Neuronal stem cell (in vitro differentiated cells): Measurements from ENCODE around the gene NCL.

Source experiments
- DNase-seq: peaks from one replicate; pipeline ENCODE4 v3.0.0-alpha.2; 2013; ENCODE audit warnings: low spot score
- H2AFZ ChIP-seq: one replicate; pipeline ENCODE4 v1.6.1; 2013; ENCODE audit warnings: mild to moderate bottlenecking, low read length, inconsistent platforms
- H2AK5ac ChIP-seq: 2 replicates; pipeline ENCODE4 v1.6.1; 2013; ENCODE audit warnings: low read depth, mild to moderate bottlenecking, inconsistent platforms, low read length, moderate library complexity, mixed read lengths
- H2BK120ac ChIP-seq: 2 replicates; pipeline ENCODE4 v1.6.1; 2013; ENCODE audit warnings: low read depth, mild to moderate bottlenecking, inconsistent platforms, low read length, moderate library complexity, mixed read lengths
- H2BK12ac ChIP-seq: one replicate; pipeline ENCODE4 v1.6.1; 2013; ENCODE audit warnings: low read length, inconsistent platforms
- H2BK15ac ChIP-seq: 2 replicates; pipeline ENCODE4 v1.6.1; 2013; ENCODE audit warnings: mild to moderate bottlenecking, low read length, inconsistent platforms, mixed read lengths
- H2BK5ac ChIP-seq: one replicate; pipeline ENCODE4 v1.6.1; 2013; ENCODE audit warnings: inconsistent platforms, mild to moderate bottlenecking, low read length, moderate library complexity
- H3K14ac ChIP-seq: one replicate; pipeline ENCODE4 v1.6.1; 2013; ENCODE audit warnings: low read length, inconsistent platforms
- H3K18ac ChIP-seq: 2 replicates; pipeline ENCODE4 v1.6.1; 2013; ENCODE audit warnings: low read length, inconsistent platforms
- H3K23ac ChIP-seq: 2 replicates; pipeline ENCODE4 v1.6.1; 2013; ENCODE audit warnings: low read depth, mild to moderate bottlenecking, mixed read lengths, low read length, inconsistent platforms; ENCODE audit not compliant: poor library complexity
- H3K27ac ChIP-seq: replicated peaks from 3 replicates; pipeline ENCODE4 v1.5.1; 2013; ENCODE audit warnings: low read length, inconsistent platforms
- H3K27me3 ChIP-seq, 3 experiments: 2 replicates each; pipeline ENCODE4 v1.6.1; 2013; ENCODE audit warnings: low read length in 3 of 3, mild to moderate bottlenecking in 2 of 3, inconsistent platforms in 1 of 3, low read depth in 1 of 3, mixed read lengths in 1 of 3, moderate library complexity in 1 of 3; ENCODE audit not compliant: control insufficient read depth in 3 of 3, insufficient read depth in 3 of 3
- H3K36me3 ChIP-seq, 2 donors: replicated peaks in 1 of 2; 2 replicates each; pipeline ENCODE4 v1.6.1; 2013; ENCODE audit warnings: low read length in 2 of 2; ENCODE audit not compliant: control insufficient read depth in 2 of 2, insufficient read depth in 2 of 2
- H3K4ac ChIP-seq: 2 replicates; pipeline ENCODE4 v1.6.1; 2013; ENCODE audit warnings: inconsistent platforms, mild to moderate bottlenecking, low read length, moderate library complexity
- H3K4me1 ChIP-seq, 2 donors: 1 replicate in 1 of 2; 2 replicates in 1 of 2; pipeline ENCODE4 v1.6.1; 2013; ENCODE audit warnings: low read length in 2 of 2, low read depth in 1 of 2; ENCODE audit not compliant: control insufficient read depth in 2 of 2, insufficient read depth in 1 of 2
- H3K4me2 ChIP-seq: one replicate; pipeline ENCODE4 v1.6.1; 2013; ENCODE audit warnings: mild to moderate bottlenecking, low read length, inconsistent platforms; ENCODE audit not compliant: insufficient read depth, poor library complexity, severe bottlenecking
- H3K4me3 ChIP-seq, 2 donors: 2 replicates each; pipeline ENCODE4 v1.5.1; 2013; ENCODE audit warnings: low read length in 2 of 2, mild to moderate bottlenecking in 2 of 2, inconsistent platforms in 1 of 2, moderate library complexity in 1 of 2
- H3K79me1 ChIP-seq: one replicate; pipeline ENCODE4 v1.6.1; 2013; ENCODE audit warnings: low read depth, mild to moderate bottlenecking, inconsistent platforms, low read length, moderate library complexity
- H3K9ac ChIP-seq: one replicate; pipeline ENCODE4 v1.6.1; 2013; ENCODE audit warnings: mild to moderate bottlenecking, low read depth, low read length, inconsistent platforms; ENCODE audit not compliant: poor library complexity
- H3K9me3 ChIP-seq, 2 donors: replicated peaks in 1 of 2; 2 replicates each; pipeline versions ENCODE3 to v1.6.1; 2013; ENCODE audit warnings: low read length in 2 of 2, mild to moderate bottlenecking in 2 of 2, inconsistent platforms in 1 of 2, low read depth in 1 of 2, mixed read lengths in 1 of 2, moderate library complexity in 1 of 2; ENCODE audit not compliant: control insufficient read depth in 2 of 2, insufficient read depth in 1 of 2
- H4K8ac ChIP-seq: one replicate; pipeline ENCODE4 v1.6.1; 2013; ENCODE audit warnings: low read depth, mild to moderate bottlenecking, inconsistent platforms, low read length, moderate library complexity
- H4K91ac ChIP-seq: one replicate; pipeline ENCODE4 v1.6.1; 2013; ENCODE audit warnings: low read length, low read depth, mild to moderate bottlenecking, inconsistent platforms; ENCODE audit not compliant: poor library complexity
- WGBS, 2 donors: extraction: QIAGEN DNeasy Blood & Tissue Kit; methylation state at CpG; one replicate each; pipeline ENCODE4 v1.1.7; 2013; ENCODE audit warnings: missing lambda C conversion rate in 2 of 2, mixed read lengths in 1 of 2; ENCODE audit not compliant: insufficient read length in 2 of 2, insufficient replicate concordance in 1 of 2; ENCODE audit errors: extremely low coverage in 2 of 2; 5-methylcytosine and 5-hydroxymethylcytosine counted together

The NCL gene

DNA sequence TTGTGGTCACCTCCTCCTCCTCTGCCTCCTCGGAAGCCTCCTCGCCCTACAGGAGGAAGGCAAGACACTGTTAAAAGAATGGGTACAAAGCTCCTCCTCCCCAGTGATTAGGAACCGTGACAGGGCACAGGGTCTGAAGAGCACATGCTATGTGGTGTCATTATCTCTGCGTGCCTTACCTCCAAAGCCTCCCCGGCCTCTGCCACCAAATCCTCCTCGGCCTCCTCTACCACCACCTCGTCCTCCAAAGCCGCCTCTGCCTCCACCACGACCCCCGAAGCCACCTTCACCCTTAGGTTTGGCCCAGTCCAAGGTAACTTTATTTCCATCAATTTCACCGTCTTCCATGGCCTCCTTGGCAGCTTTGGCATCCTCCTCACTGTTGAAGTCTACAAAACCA lies 9.1 kb downstream of the NCL start:
- peaks cover 0 to 10% of the 10 kb centered on the region in 2 donors for H3K4me1 ChIP-seq
- no CpG with 5 or more reads among the region's 11 CpGs for WGBS, 2 donors
- H4K8ac ChIP-seq, result no peak overlapping the region
- H3K4ac ChIP-seq, result no peak overlapping the region
- H3K27ac ChIP-seq, result no peak overlapping the region
- H3K4me3 ChIP-seq, result no peak overlapping the region
- no peak overlapping the region for H4K91ac ChIP-seq
- H2AK5ac ChIP-seq, result no peak overlapping the region
- no peak overlapping the region for H3K14ac ChIP-seq
- H2BK15ac ChIP-seq, result no peak overlapping the region
- no peak for DNase-seq
- H3K23ac ChIP-seq, result no peak overlapping the region
- H3K4me2 ChIP-seq, result no peak overlapping the region
- no peak overlapping the region for H3K9ac ChIP-seq
- no peak overlapping the region for H3K18ac ChIP-seq
- H3K9me3 ChIP-seq, result no peaks in the 10 kb centered on the region
- no peaks in the 10 kb centered on the region for H3K27me3 ChIP-seq
- H2BK12ac ChIP-seq, result no peak overlapping the region
- no peaks in the 10 kb centered on the region for H3K79me1 ChIP-seq
- no peak overlapping the region for H2BK5ac ChIP-seq
- no peak overlapping the region for H2AFZ ChIP-seq
- no peak overlapping the region for H2BK120ac ChIP-seq
- peaks cover 52 to 79% of the 10 kb centered on the region in 2 donors for H3K36me3 ChIP-seq

DNA sequence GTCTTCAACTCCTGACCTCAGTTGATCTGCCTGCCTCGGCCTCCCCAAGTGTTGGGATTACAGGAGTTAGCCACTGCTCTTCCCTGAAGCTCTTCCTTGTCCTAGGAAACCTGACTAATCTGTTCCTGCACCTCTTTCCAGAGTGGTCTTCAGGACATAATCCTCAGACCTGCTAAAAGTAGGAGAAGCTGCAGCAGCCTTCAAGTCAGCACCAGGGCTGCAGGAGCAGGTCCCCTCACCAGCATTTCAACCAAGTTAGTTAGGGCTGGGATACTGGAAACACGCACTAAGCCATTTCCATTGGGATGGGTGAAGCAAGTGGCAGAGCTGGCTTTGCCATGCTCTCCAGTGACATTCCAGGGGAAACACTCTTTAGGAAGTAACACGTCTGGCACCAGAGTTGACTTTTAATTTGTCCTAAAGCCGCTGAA lies 9.9 kb downstream of the NCL start:
- Histone ChIP-seq H4K91ac (no peak overlapping the region), H2BK15ac (no peak overlapping the region), H2BK120ac (no peak overlapping the region), H3K23ac (no peak overlapping the region), H3K27ac (no peak overlapping the region), H3K9ac (no peak overlapping the region), H2AK5ac (no peak overlapping the region), H3K4ac (no peak overlapping the region), H3K18ac (no peak overlapping the region), H3K36me3 (peaks cover 46 to 71% of the 10 kb centered on the region in 2 donors), H2BK12ac (no peak overlapping the region), H2BK5ac (no peak overlapping the region), H3K4me3 (no peak overlapping the region), H3K79me1 (no peaks in the 10 kb centered on the region), H3K14ac (no peak overlapping the region), H3K9me3 (no peaks in the 10 kb centered on the region), H3K4me1 (peaks cover 0 to 10% of the 10 kb centered on the region in 2 donors), H3K4me2 (no peak overlapping the region), H2AFZ (no peak overlapping the region), H4K8ac (no peak overlapping the region), H3K27me3 (no peaks in the 10 kb centered on the region)
- DNase-seq, result no peak
- no CpG with 5 or more reads among the region's 4 CpGs for WGBS, 2 donors

DNA sequence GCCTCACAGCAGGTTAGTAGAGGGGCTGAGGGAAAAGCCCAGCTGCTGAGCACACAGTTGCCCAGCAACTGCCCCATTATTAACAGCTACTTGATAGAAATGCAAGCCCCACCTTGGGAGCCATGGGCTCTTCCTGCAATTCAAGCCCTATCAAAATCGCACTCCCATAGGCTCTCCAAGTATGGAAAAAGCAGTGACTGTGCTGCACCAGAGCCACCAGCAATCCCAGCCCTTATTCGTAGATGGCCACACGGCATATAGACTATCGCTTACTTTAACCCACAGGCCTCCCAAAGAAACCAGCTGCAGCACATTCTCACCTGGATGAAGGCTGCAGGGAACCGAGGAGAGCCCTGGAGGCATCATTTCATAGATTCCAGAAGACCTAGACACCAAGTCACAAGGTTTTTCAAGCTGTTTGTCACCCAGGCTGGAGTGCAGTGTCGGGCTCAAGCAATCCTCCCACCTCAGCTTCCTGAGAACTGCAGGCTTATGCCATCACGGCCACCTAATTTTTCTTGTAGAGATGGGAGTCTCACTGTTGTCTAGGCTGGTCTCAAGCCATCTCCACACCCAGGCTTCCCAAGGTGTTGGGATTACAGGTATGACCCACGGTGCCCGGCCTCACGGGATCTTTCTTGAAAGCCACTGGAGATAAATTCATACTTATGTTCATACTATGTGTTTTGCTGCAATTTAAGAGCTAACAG lies 11.3 kb downstream of the NCL start:
- H2BK120ac ChIP-seq, result no peak overlapping the region
- H3K4me1 ChIP-seq, result peaks cover 0 to 10% of the 10 kb centered on the region in 2 donors
- no peak overlapping the region for H3K18ac ChIP-seq
- H2AFZ ChIP-seq, result no peak overlapping the region
- no peak overlapping the region for H3K14ac ChIP-seq
- H2BK15ac ChIP-seq, result no peak overlapping the region
- H3K79me1 ChIP-seq, result no peaks in the 10 kb centered on the region
- H3K27ac ChIP-seq, result peak overlapping the region; percentile 36
- DNase-seq, result no peak
- H4K91ac ChIP-seq, result no peak overlapping the region
- no peaks in the 10 kb centered on the region for H3K27me3 ChIP-seq
- H4K8ac ChIP-seq, result peak overlapping the region; percentile 33
- no peak overlapping the region for H2AK5ac ChIP-seq
- H2BK12ac ChIP-seq, result no peak overlapping the region
- H2BK5ac ChIP-seq, result no peak overlapping the region
- H3K36me3 ChIP-seq, result peaks cover 37 to 57% of the 10 kb centered on the region in 2 donors
- no peak overlapping the region for H3K9ac ChIP-seq
- no peak overlapping the region for H3K4me2 ChIP-seq
- H3K4ac ChIP-seq, result no peak overlapping the region
- no peak overlapping the region for H3K23ac ChIP-seq
- H3K4me3 ChIP-seq, result no peak overlapping the region
- WGBS, 2 donors, result no CpG with 5 or more reads among the region's 10 CpGs
- no peaks in the 10 kb centered on the region for H3K9me3 ChIP-seq

DNA sequence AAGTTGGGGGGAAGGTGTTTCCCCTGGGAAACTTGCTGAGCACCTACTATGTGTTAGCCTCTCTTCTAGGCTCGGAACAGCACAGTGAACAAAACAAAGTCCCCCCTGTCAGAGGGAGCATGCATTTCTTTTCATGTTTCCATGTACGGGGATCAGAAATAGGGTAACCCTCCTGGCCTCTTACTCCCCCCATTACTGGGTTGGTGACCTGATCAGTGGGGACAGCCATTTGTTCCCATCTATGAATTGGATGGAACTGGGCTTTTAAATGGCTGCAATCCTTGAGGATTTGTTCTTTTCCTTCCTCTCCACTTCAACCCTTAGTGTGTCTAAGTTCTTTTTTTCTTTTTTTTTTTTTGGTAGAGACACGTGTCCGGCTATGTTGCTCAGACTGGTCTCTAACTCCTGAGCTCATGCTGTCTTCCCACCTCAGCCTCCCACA lies 13.7 kb downstream of the NCL start:
- H3K18ac ChIP-seq, result no peak overlapping the region
- H3K14ac ChIP-seq, result no peak overlapping the region

More for the DNA sequence above, 13.7 kb downstream of the NCL start:
- Histone ChIP-seq H3K27me3 (no peaks in the 10 kb centered on the region), H3K4me2 (no peak overlapping the region), H4K8ac (no peak overlapping the region), H2AFZ (no peak overlapping the region), H3K79me1 (no peaks in the 10 kb centered on the region), H3K4me1 (peaks cover 0 to 10% of the 10 kb centered on the region in 2 donors), H2BK5ac (no peak overlapping the region), H2BK15ac (no peak overlapping the region), H3K27ac (no peak overlapping the region), H3K4ac (no peak overlapping the region), H3K9me3 (no peaks in the 10 kb centered on the region), H3K4me3 (no peak overlapping the region), H3K9ac (no peak overlapping the region), H2BK12ac (no peak overlapping the region), H3K36me3 (peaks cover 20 to 33% of the 10 kb centered on the region in 2 donors), H3K23ac (no peak overlapping the region), H2BK120ac (no peak overlapping the region), H2AK5ac (no peak overlapping the region), H4K91ac (no peak overlapping the region)
- WGBS, 2 donors, result no CpG with 5 or more reads among the region's 4 CpGs
- no peak for DNase-seq
